SW480 (cell line): Measurements from ENCODE around the gene PLA2G1B.

Experiments
- DNase-seq: peaks from one replicate; pipeline ENCODE4 v3.0.0-alpha.2; 2016; ENCODE audit warnings: low spot score

PLA2G1B gene

GRCh38 chr12:120327593-120327992 is at the start of gene PLA2G1B:
Gene PLA2G1B (minus strand): TSS chr12:120327779. CDS start chr12:120327753, 26 bp downstream.
- DNase-seq: no peak

- no peak for DNase-seq
These were observed 49.5 kb upstream of the PLA2G1B start for GRCh38 chr12:120376934-120377572.

- no peak for DNase-seq
These were observed 48.8 kb upstream of the PLA2G1B start for GRCh38 chr12:120376416-120376815.

- DNase-seq: no peak
These were observed 48.4 kb upstream of the PLA2G1B start for GRCh38 chr12:120376009-120376408.

GRCh38 chr12:120373683-120374082 is 46.1 kb upstream of the PLA2G1B start:
- DNase-seq: no peak

GRCh38 chr12:120370343-120371243 is 43.0 kb upstream of the PLA2G1B start:
- DNase-seq: no peak

GRCh38 chr12:120369603-120370342 is 42.2 kb upstream of the PLA2G1B start:
- DNase-seq: no peak

- DNase-seq: no peak
These were observed 41.4 kb upstream of the PLA2G1B start, which contains the start of gene MSI1 for GRCh38 chr12:120368789-120369602. Gene MSI1 (minus strand): TSS chr12:120369164. CDS start chr12:120369091, 73 bp downstream.

GRCh38 chr12:120367924-120368788 is 40.6 kb upstream of the PLA2G1B start:
- DNase-seq: no peak

GRCh38 chr12:120367233-120367923 is 39.8 kb upstream of the PLA2G1B start:
- DNase-seq: no peak

- DNase-seq: no peak
These were observed 39.3 kb upstream of the PLA2G1B start for GRCh38 chr12:120366845-120367232.

GRCh38 chr12:120366341-120366705 is 38.7 kb upstream of the PLA2G1B start:
- DNase-seq: no peak

GRCh38 chr12:120365675-120366340 is 38.2 kb upstream of the PLA2G1B start:
- no peak for DNase-seq

- no peak for DNase-seq
These were observed 36.9 kb upstream of the PLA2G1B start for GRCh38 chr12:120364487-120364886.

GRCh38 chr12:120363274-120363855 is 35.8 kb upstream of the PLA2G1B start:
- DNase-seq: no peak

- DNase-seq: no peak
These were observed 35.1 kb upstream of the PLA2G1B start for GRCh38 chr12:120362516-120363273.

GRCh38 chr12:120361506-120362208 is 34.1 kb upstream of the PLA2G1B start:
- no peak for DNase-seq

GRCh38 chr12:120359128-120359527 is 31.5 kb upstream of the PLA2G1B start:
- no peak for DNase-seq
